Neural progenitor cell (in vitro differentiated cells): ENCODE results near the gene GPRC5B.
A peak's percentile ranks its signal among the peaks of the same experiment; 100 is the strongest.

Source experiments
- CTCF ChIP-seq: fragments of 200-600 bp; sonication (generic); IDR thresholded peaks from 2 replicates; pipeline ENCODE4 v1.5.1; 2017; ENCODE audit warnings: antibody characterized with exemption, mild to moderate bottlenecking
- EZH2 ChIP-seq: fragments of 200-600 bp; sonication (generic); IDR thresholded peaks from 2 replicates; pipeline ENCODE4 v1.6.1; 2017; ENCODE audit warnings: antibody characterized with exemption, mild to moderate bottlenecking, moderate library complexity
- EZH2phosphoT487 ChIP-seq: fragments of 200-600 bp; sonication (generic); IDR thresholded peaks from 2 replicates; pipeline ENCODE4 v1.6.1; 2017; ENCODE audit warnings: antibody characterized with exemption

DNA sequence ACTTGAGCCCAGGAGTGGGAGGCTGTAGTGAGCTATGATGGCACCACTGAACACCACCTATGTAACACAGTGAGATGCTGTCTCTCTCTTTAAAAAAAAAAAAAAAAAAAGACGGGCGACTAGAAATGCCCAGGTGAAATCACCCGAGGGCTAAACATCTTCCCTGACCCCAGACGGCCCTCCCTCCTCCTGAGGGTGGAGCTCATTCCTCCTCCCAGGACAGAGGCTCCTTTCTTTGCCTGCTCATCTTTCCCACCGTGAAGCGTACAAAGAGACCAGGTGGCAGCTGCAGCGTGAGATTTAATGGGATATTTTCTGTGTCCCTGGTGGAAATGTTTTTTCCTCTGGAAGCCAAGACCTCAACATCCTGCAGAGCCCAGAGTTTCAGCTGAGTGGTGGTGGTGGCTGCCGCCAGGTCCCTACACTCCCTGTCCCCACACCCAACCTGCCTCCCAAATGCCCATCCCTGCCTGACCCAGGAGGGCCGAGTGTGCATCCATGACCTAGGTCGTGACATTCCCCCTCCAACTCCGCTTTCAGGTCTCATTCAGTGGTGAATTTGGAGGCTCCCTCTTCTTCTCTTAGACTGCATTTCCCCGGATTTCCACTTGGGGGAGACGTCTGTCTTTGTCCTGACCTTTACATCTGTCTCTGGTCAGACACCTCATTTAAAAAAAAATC is 14.4 kb upstream of the GPRC5B start:
- TF ChIP-seq EZH2phosphoT487 (no peak), CTCF (peak; percentile 80), EZH2 (no peak)
